H9 (cell line): ENCODE data around the gene DGCR8. TPM values are rescaled to one million over a fixed set of nuclear protein-coding genes. Genes with fewer than 3 reads are reported as not detected.

ENCODE experiments used
- DNase-seq: peaks from one replicate; pipeline ENCODE4 v3.0.0-alpha.2; 2017
- H2AFZ ChIP-seq: one replicate; pipeline ENCODE4 v1.6.1; 2013; ENCODE audit warnings: mild to moderate bottlenecking, low read length, control low read depth, moderate library complexity
- H2AK5ac ChIP-seq: 2 replicates; pipeline ENCODE4 v1.6.1; 2013; ENCODE audit warnings: low read length, control low read depth, mixed read lengths; ENCODE audit not compliant: insufficient read length
- H2BK120ac ChIP-seq: one replicate; pipeline ENCODE4 v1.6.1; 2013; ENCODE audit warnings: low read depth, mild to moderate bottlenecking, low read length, control low read depth, inconsistent platforms; ENCODE audit not compliant: poor library complexity, severe bottlenecking
- H2BK12ac ChIP-seq: 2 replicates; pipeline ENCODE4 v1.6.1; 2013; ENCODE audit warnings: low read length, control low read depth, mixed read lengths, low read depth; ENCODE audit not compliant: insufficient read length
- H2BK15ac ChIP-seq: 2 replicates; pipeline ENCODE4 v1.6.1; 2013; ENCODE audit warnings: low read depth, low read length, control low read depth
- H2BK20ac ChIP-seq: one replicate; pipeline ENCODE4 v1.6.1; 2013; ENCODE audit warnings: low read depth, mild to moderate bottlenecking, low read length, control low read depth, inconsistent platforms; ENCODE audit not compliant: poor library complexity, severe bottlenecking
- H2BK5ac ChIP-seq: 2 replicates; pipeline ENCODE4 v1.6.1; 2013; ENCODE audit warnings: low read length, control low read depth, mixed read lengths; ENCODE audit not compliant: insufficient read length
- H3K14ac ChIP-seq: 2 replicates; pipeline ENCODE4 v1.6.1; 2013; ENCODE audit warnings: low read length, control low read depth; ENCODE audit not compliant: insufficient read depth
- H3K18ac ChIP-seq: 2 replicates; pipeline ENCODE4 v1.6.1; 2013; ENCODE audit warnings: low read depth, mild to moderate bottlenecking, mixed read lengths, low read length, control low read depth; ENCODE audit not compliant: insufficient read length
- H3K23ac ChIP-seq: 2 replicates; pipeline ENCODE4 v1.6.1; 2013; ENCODE audit warnings: low read length, control low read depth, mixed read lengths, low read depth; ENCODE audit not compliant: insufficient read length
- H3K23me2 ChIP-seq: 2 replicates; pipeline ENCODE4 v1.6.1; 2013; ENCODE audit warnings: low read depth, mild to moderate bottlenecking, mixed read lengths, low read length, control low read depth; ENCODE audit not compliant: insufficient read length, poor library complexity, severe bottlenecking
- H3K27ac ChIP-seq: 2 replicates; pipeline ENCODE4 v1.5.1; 2013; ENCODE audit warnings: low read length, control low read depth, mixed read lengths, low read depth; ENCODE audit not compliant: insufficient read length
- H3K27me3 ChIP-seq: 2 replicates; pipeline ENCODE4 v1.6.1; 2013; ENCODE audit warnings: low read length, control low read depth, inconsistent platforms; ENCODE audit not compliant: insufficient read depth
- H3K4ac ChIP-seq: 2 replicates; pipeline ENCODE4 v1.6.1; 2013; ENCODE audit warnings: low read depth, mild to moderate bottlenecking, control low read depth, inconsistent platforms, low read length, moderate library complexity
- H3K4me1 ChIP-seq: 2 replicates; pipeline ENCODE4 v1.6.1; 2013; ENCODE audit warnings: low read length, control low read depth, inconsistent platforms; ENCODE audit not compliant: insufficient read depth
- H3K4me2 ChIP-seq: 2 replicates; pipeline ENCODE4 v1.6.1; 2013; ENCODE audit warnings: low read length, control low read depth, mixed read lengths; ENCODE audit not compliant: insufficient read length, insufficient read depth
- H3K56ac ChIP-seq: 2 replicates; pipeline ENCODE4 v1.6.1; 2013; ENCODE audit warnings: low read depth, mild to moderate bottlenecking, mixed read lengths, low read length, control low read depth; ENCODE audit not compliant: insufficient read length
- H3K79me1 ChIP-seq: 2 replicates; pipeline ENCODE4 v1.6.1; 2013; ENCODE audit warnings: low read depth, mild to moderate bottlenecking, moderate library complexity, low read length, control low read depth, inconsistent platforms; ENCODE audit not compliant: insufficient read depth, poor library complexity, severe bottlenecking
- H3K79me2 ChIP-seq: 2 replicates; pipeline ENCODE4 v1.6.1; 2013; ENCODE audit warnings: low read length, control low read depth, inconsistent platforms; ENCODE audit not compliant: insufficient read depth
- H3K9ac ChIP-seq: 2 replicates; pipeline ENCODE4 v1.6.1; 2013; ENCODE audit warnings: low read length, control low read depth, mixed read lengths; ENCODE audit not compliant: insufficient read length; ENCODE audit errors: extremely low read depth
- H3K9me3 ChIP-seq: one replicate; pipeline ENCODE4 v1.6.1; 2013; ENCODE audit warnings: low read depth, low read length, inconsistent platforms; ENCODE audit not compliant: control insufficient read depth
- H3T11ph ChIP-seq: one replicate; pipeline ENCODE4 v1.6.1; 2013; ENCODE audit warnings: mild to moderate bottlenecking, low read length, control low read depth, inconsistent platforms
- H4K20me1 ChIP-seq: one replicate; pipeline ENCODE4 v1.6.1; 2013; ENCODE audit not compliant: control insufficient read depth, insufficient read length, insufficient read depth
- H4K5ac ChIP-seq: 2 replicates; pipeline ENCODE4 v1.6.1; 2013; ENCODE audit warnings: low read depth, mild to moderate bottlenecking, mixed read lengths, low read length, control low read depth; ENCODE audit not compliant: insufficient read length
- H4K8ac ChIP-seq: replicated peaks from 2 replicates; pipeline ENCODE4 v1.6.1; 2013; ENCODE audit warnings: low read length, control low read depth, mixed read lengths, low read depth; ENCODE audit not compliant: insufficient read length
- H4K91ac ChIP-seq: 2 replicates; pipeline ENCODE4 v1.6.1; 2013; ENCODE audit warnings: low read depth, mild to moderate bottlenecking, moderate library complexity, mixed read lengths, low read length, control low read depth; ENCODE audit not compliant: insufficient read length
- H3K27ac Mint-ChIP-seq, 3 experiments: 2 replicates in 2 of 3; 3 replicates in 1 of 3; pipeline ENCODE4 v1.8.0; 2020 to 2021; ENCODE audit warnings: mixed read lengths in 3 of 3, mild to moderate bottlenecking in 1 of 3, moderate library complexity in 1 of 3
- H3K27me3 Mint-ChIP-seq: 2 replicates; pipeline ENCODE4 v1.8.0; 2021; ENCODE audit warnings: low read depth, mild to moderate bottlenecking, moderate library complexity, mixed read lengths
- H3K36me3 Mint-ChIP-seq, 3 experiments: 2 replicates in 2 of 3; 3 replicates in 1 of 3; pipeline ENCODE4 v1.8.0; 2020 to 2021; ENCODE audit warnings: low read depth in 3 of 3, mixed read lengths in 3 of 3; ENCODE audit not compliant: insufficient read depth in 1 of 3
- H3K4me1 Mint-ChIP-seq, 2 experiments: 2 replicates each; pipeline ENCODE4 v1.8.0; 2020; ENCODE audit warnings: mixed read lengths in 2 of 2
- H3K4me3 Mint-ChIP-seq, 2 experiments: 2 replicates in 1 of 2; 3 replicates in 1 of 2; pipeline ENCODE4 v1.8.0; 2020 to 2021; ENCODE audit warnings: mild to moderate bottlenecking in 2 of 2, mixed read lengths in 2 of 2, moderate library complexity in 1 of 2
- H3K9me3 Mint-ChIP-seq, 2 experiments: 2 replicates in 1 of 2; 3 replicates in 1 of 2; pipeline ENCODE4 v1.8.0; 2020; ENCODE audit warnings: mild to moderate bottlenecking in 2 of 2, mixed read lengths in 2 of 2, moderate library complexity in 1 of 2
- CTCF ChIP-seq: fragments of 200-600 bp; sonication (generic); conservative IDR thresholded peaks from 3 replicates; pipeline ENCODE4 v1.8.0; 2021; ENCODE audit warnings: antibody characterized with exemption, mild to moderate bottlenecking
- WGBS: extraction: QIAGEN DNeasy Blood & Tissue Kit; methylation state at CpG from one replicate; pipeline ENCODE4 v1.1.7; 2013; ENCODE audit warnings: missing lambda C conversion rate, low lambda C conversion rate, mixed read lengths; ENCODE audit not compliant: insufficient read length; ENCODE audit errors: extremely low coverage; 5-methylcytosine and 5-hydroxymethylcytosine counted together
- total RNA-seq: library from RNA; stranded (reverse); gene quantifications from 2 replicates; pipeline ENCODE4 v1.2.1, GENCODE V29; 2021

Gene DGCR8
- total RNA-seq, 1 experiment from 2014 or later, result 74.5 TPM

- Histone ChIP-seq H2BK20ac (no peak overlapping the region), H3K9me3 (no peaks in the 10 kb centered on the region), H4K5ac (no peak overlapping the region), H3K23me2 (peaks cover 5% of the 10 kb centered on the region), H2AFZ (no peak overlapping the region), H2BK120ac (no peak overlapping the region), H3K79me1 (no peaks in the 10 kb centered on the region), H3K4ac (no peak overlapping the region), H4K8ac (no peak overlapping the region), H2BK5ac (no peak overlapping the region), H3K4me1 (no peaks in the 10 kb centered on the region), H3K27me3 (no peaks in the 10 kb centered on the region), H4K91ac (no peak overlapping the region), H3K23ac (no peak overlapping the region), H3K79me2 (no peaks in the 10 kb centered on the region), H3K27ac (no peak overlapping the region), H2AK5ac (no peak overlapping the region), H4K20me1 (no peaks in the 10 kb centered on the region), H3K18ac (no peak overlapping the region), H3K9ac (no peak overlapping the region), H2BK12ac (no peak overlapping the region), H3K4me2 (no peak overlapping the region), H3T11ph (no peak overlapping the region), H3K56ac (no peak overlapping the region), H3K14ac (no peak overlapping the region), H2BK15ac (no peak overlapping the region)
- peak; percentile 27; the same call in 2 of the 3 replicates for TF ChIP-seq CTCF
- Mint-ChIP-seq H3K4me1 (peaks cover 6 to 14% of the 10 kb centered on the region in 2 experiments), H3K27me3 (no peaks in the 10 kb centered on the region), H3K4me3 (no peak overlapping the region), H3K27ac (no peak overlapping the region), H3K9me3 (no peaks in the 10 kb centered on the region; a peak in 1 of 5 replicates), H3K36me3 (no peaks in the 10 kb centered on the region)
- DNase-seq, result no peak
- WGBS, result no CpG with 5 or more reads among the region's 14 CpGs
Measured at GRCh38 chr22:20154602-20155187, 74.7 kb downstream of the DGCR8 start.
